SU-DHL-6 (cell line): ENCODE measurements around the gene KMT2E.
"Not testable (repeated sequence)": the region's sequence is repeated elsewhere in the genome, so short reads cannot be mapped to it uniquely, and the experiment has no call there.

Experiments used
- H2AFZ ChIP-seq: fragments of 200-600 bp; sonication (generic); 2 replicates; pipeline ENCODE4 v1.6.1; 2014; ENCODE audit warnings: low read depth, mild to moderate bottlenecking, moderate library complexity, mixed read lengths, antibody characterized with exemption, low read length; ENCODE audit not compliant: severe bottlenecking
- H3F3A ChIP-seq: fragments of 200-600 bp; shearing (Covaris generic); 2 replicates; pipeline ENCODE4 v1.6.0; 2016; ENCODE audit warnings: antibody characterized with exemption, mild to moderate bottlenecking; ENCODE audit not compliant: insufficient read depth
- H3K27ac ChIP-seq: fragments of 200-600 bp; sonication (generic); 2 replicates; pipeline ENCODE4 v1.5.1; 2016; ENCODE audit warnings: low read depth, mild to moderate bottlenecking, low read length, moderate library complexity, mixed read lengths
- H3K27me3 ChIP-seq: fragments of 200-600 bp; sonication (generic), shearing (Covaris generic); 2 replicates; pipeline ENCODE4 v1.6.0; 2014; ENCODE audit warnings: mild to moderate bottlenecking, low read length
- H3K36me3 ChIP-seq: fragments of 200-600 bp; sonication (generic); 2 replicates; pipeline ENCODE4 v1.6.1; 2014; ENCODE audit warnings: mild to moderate bottlenecking, low read length, mixed read lengths
- H3K4me2 ChIP-seq: fragments of 300-600, 200-600 bp; shearing (Covaris generic), sonication (generic); 2 replicates; pipeline ENCODE4 v1.6.0; 2014; ENCODE audit warnings: low read length, low read depth, mild to moderate bottlenecking; ENCODE audit not compliant: poor library complexity, severe bottlenecking
- H3K4me3 ChIP-seq: fragments of 200-600 bp; sonication (generic); 2 replicates; pipeline ENCODE4 v1.5.1; 2014; ENCODE audit warnings: antibody characterized with exemption, low read length, mild to moderate bottlenecking, mixed read lengths; ENCODE audit not compliant: insufficient read depth, poor library complexity, severe bottlenecking
- H3K79me2 ChIP-seq: fragments of 200-600 bp; sonication (generic); 2 replicates; pipeline ENCODE4 v1.6.1; 2014; ENCODE audit warnings: mild to moderate bottlenecking, low read length, moderate library complexity; ENCODE audit not compliant: insufficient read depth
- H3K9ac ChIP-seq: fragments of 200-600 bp; sonication (generic); 2 replicates; pipeline ENCODE4 v1.7.0; 2014; ENCODE audit warnings: mild to moderate bottlenecking, low read length
- H3K9me2 ChIP-seq: fragments of 200-600 bp; sonication (generic); replicated peaks from 2 replicates; pipeline ENCODE4 v1.6.1; 2014; ENCODE audit warnings: low read length; ENCODE audit not compliant: insufficient read depth
- H3K9me3 ChIP-seq: fragments of 200-600 bp; sonication (generic); 2 replicates; pipeline ENCODE4 v1.6.1; 2014; ENCODE audit warnings: low read length, mixed read lengths; ENCODE audit not compliant: insufficient read depth
- H4K20me1 ChIP-seq: fragments of 200-600 bp; sonication (generic); 2 replicates; pipeline ENCODE4 v1.6.1; 2014; ENCODE audit warnings: low read depth, mild to moderate bottlenecking, antibody characterized with exemption, low read length, moderate library complexity, mixed read lengths
- EZH2phosphoT487 ChIP-seq: fragments of 200-600 bp; sonication (generic), shearing (Covaris generic); conservative IDR thresholded peaks from 2 replicates; pipeline ENCODE4 v1.6.1; 2018; ENCODE audit warnings: mild to moderate bottlenecking, antibody characterized with exemption, low read length, moderate library complexity, mixed read lengths
- TF ChIP-seq, protein P1 (sequence below): fragments of 200-600 bp; sonication (generic); IDR thresholded peaks from one replicate; pipeline ENCODE4 v1.5.1; 2017; ENCODE audit warnings: antibody characterized with exemption, mild to moderate bottlenecking, low read length, moderate library complexity; ENCODE audit not compliant: insufficient read depth, poor library complexity, severe bottlenecking

KMT2E gene

DNA sequence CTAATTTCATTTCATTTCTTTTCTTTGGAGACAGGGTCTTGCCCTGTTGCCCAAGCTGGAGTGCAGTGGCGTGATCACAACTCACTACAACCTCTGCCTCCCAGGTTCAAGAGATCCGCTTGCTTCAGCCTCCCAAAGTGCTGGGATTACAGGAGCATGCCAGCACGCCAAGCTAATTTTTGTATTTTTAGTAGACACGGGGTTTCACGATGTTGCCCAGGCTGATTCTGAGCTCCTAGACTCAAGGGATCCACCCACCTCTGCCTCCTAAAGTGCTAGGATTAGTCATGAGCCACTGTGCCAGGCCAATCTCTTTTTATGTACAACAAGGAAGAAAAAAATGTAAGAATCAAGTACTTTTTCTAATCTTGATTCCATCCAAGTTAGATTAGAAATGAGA, 10.7 kb upstream of the KMT2E start:
- Histone ChIP-seq H3K4me2 (peak overlapping the region; percentile 32), H3K27me3 (no peaks in the 10 kb centered on the region), H3K27ac (peak overlapping the region; percentile 16; the same call in 1 of the 2 replicates), H2AFZ (no peak overlapping the region), H3K4me3 (no peak overlapping the region), H3F3A (peaks cover 11% of the 10 kb centered on the region), H4K20me1 (peaks cover 65% of the 10 kb centered on the region), H3K36me3 (peaks cover 16% of the 10 kb centered on the region; the same call in 1 of the 2 replicates), H3K9ac (peak overlapping the region; percentile 1; the same call in 1 of the 2 replicates), H3K79me2 (no peaks in the 10 kb centered on the region; the same call in 1 of the 2 replicates), H3K9me3 (no peaks in the 10 kb centered on the region), H3K9me2 (no peaks in the 10 kb centered on the region)
- no peak for TF ChIP-seq EZH2phosphoT487
- TF ChIP-seq, protein P1, sequence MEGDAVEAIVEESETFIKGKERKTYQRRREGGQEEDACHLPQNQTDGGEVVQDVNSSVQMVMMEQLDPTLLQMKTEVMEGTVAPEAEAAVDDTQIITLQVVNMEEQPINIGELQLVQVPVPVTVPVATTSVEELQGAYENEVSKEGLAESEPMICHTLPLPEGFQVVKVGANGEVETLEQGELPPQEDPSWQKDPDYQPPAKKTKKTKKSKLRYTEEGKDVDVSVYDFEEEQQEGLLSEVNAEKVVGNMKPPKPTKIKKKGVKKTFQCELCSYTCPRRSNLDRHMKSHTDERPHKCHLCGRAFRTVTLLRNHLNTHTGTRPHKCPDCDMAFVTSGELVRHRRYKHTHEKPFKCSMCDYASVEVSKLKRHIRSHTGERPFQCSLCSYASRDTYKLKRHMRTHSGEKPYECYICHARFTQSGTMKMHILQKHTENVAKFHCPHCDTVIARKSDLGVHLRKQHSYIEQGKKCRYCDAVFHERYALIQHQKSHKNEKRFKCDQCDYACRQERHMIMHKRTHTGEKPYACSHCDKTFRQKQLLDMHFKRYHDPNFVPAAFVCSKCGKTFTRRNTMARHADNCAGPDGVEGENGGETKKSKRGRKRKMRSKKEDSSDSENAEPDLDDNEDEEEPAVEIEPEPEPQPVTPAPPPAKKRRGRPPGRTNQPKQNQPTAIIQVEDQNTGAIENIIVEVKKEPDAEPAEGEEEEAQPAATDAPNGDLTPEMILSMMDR: no peak

DNA sequence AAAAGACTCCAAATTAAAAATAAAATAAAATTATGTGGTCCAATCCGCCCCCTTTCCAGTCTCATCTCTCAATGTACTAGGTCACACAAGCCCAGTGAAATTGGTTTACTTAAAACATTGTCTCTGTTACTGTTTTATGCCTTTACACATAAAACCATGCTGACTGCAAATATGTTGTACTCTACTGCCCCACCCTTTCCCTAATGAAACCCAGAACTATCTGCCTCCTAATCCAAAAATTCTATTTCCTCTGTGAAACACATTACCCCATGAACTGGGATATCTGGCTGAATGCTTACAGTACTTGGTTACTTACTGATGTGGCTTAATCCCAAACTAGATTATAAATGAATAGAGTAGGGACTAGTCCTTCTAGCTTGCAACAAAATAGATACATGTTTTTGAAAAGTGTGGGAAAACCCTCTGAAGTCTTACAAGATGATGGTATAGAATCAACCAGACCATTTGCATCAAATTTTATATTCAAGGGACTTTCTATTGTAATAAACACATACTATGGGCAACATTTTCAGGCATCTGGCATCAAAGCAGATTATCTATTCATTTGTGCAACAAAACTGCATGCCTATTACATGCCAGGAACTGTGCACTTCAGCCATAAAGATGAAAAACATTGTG, 10.0 kb upstream of the KMT2E start:
- Histone ChIP-seq H3K9me3 (no peaks in the 10 kb centered on the region), H3K27ac (peak overlapping the region; percentile 16; the same call in 1 of the 2 replicates), H4K20me1 (peaks cover 61% of the 10 kb centered on the region), H3K9ac (no peak overlapping the region), H3K4me2 (peak overlapping the region; percentile 32), H3K9me2 (no peaks in the 10 kb centered on the region), H3K36me3 (peaks cover 16% of the 10 kb centered on the region; the same call in 1 of the 2 replicates), H3F3A (peaks cover 12% of the 10 kb centered on the region), H3K4me3 (no peak overlapping the region), H3K27me3 (no peaks in the 10 kb centered on the region), H2AFZ (no peak overlapping the region), H3K79me2 (no peaks in the 10 kb centered on the region; the same call in 1 of the 2 replicates)
- TF ChIP-seq EZH2phosphoT487: no peak
- TF ChIP-seq, protein P1: no peak

DNA sequence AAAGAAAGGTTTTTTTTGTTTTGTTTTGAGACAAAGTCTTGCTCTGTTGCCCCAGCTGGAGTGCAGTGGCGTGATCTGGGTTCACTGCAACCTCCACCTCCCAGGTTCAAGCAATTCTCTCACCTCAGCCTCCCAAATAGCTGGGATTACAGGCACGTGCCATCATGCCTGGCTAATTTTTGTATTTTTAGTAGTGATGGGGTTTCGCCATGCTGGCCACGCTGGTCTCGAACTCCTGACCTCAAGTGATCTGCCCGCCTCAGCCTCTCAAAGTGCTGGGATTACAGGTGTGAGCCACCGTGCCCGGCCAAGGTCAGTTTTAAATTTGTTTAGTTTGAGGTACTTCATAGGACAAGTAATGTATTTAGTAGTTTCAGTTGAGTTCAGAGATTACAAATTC, 9.0 kb upstream of the KMT2E start:
- not testable (repeated sequence) for H3K79me2 ChIP-seq, H3K4me3 ChIP-seq, H3K27me3 ChIP-seq, H3K9me3 ChIP-seq, H3K9ac ChIP-seq, H3K27ac ChIP-seq, H3K9me2 ChIP-seq, H2AFZ ChIP-seq
- Histone ChIP-seq H3F3A (peaks cover 12% of the 10 kb centered on the region), H3K36me3 (peaks cover 16% of the 10 kb centered on the region; the same call in 1 of the 2 replicates), H3K4me2 (peak overlapping the region; percentile 32), H4K20me1 (peaks cover 54% of the 10 kb centered on the region)

DNA sequence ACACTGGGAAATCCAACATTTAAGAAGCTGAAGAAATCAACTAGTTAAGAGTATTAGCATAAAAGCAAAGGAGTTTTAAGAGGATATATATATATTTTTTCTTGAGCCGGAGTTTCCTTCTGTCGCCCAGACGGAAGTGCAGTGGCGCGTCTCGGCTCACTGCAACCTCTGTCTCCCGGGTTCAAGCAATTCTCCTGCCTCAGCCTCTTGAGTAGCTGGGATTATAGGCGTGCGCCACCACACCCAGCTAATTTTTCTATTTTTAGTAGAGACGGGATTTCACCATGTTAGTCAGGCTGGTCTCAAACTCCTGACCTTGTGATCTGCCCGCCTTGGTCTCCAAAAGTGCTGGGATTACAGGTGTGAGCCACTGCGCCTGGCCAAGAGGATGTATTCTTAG, 8.5 kb upstream of the KMT2E start:
- Histone ChIP-seq H4K20me1 (peaks cover 49% of the 10 kb centered on the region), H3K36me3 (peaks cover 16% of the 10 kb centered on the region; the same call in 1 of the 2 replicates), H3F3A (peaks cover 12% of the 10 kb centered on the region)
- H3K27ac ChIP-seq, H2AFZ ChIP-seq, H3K4me2 ChIP-seq, H3K9ac ChIP-seq, H3K9me2 ChIP-seq, H3K27me3 ChIP-seq, H3K4me3 ChIP-seq, H3K9me3 ChIP-seq, H3K79me2 ChIP-seq: not testable (repeated sequence)
